Measurements from ENCODE around the gene SLC25A53. TPM values are rescaled to one million over a fixed set of nuclear protein-coding genes. Genes with fewer than 3 reads are reported as not detected.
A peak's percentile ranks its signal among the peaks of the same experiment; 100 is the strongest.

SLC25A53 gene
- total and polyA plus RNA-seq, 8 donors, result 3.0 to 5.8 (median 4.0) TPM

GRCh38 chrX:104172788-104173187 is 16.0 kb upstream of the SLC25A53 start:
- 70 to 80% methylated on average over 2 of the region's 2 CpGs for WGBS, 2 donors
- intact Hi-C loops (cut with DNase I), result no loop called here
- ATAC-seq (no peak), DNase-seq (no peak), FAIRE-seq (no peak)
- H3K27ac ChIP-seq, result no peak overlapping the region
- H3K4me1 ChIP-seq, result peaks cover 0 to 13% (median 0%) of the 10 kb centered on the region in 3 donors
- no peaks in the 10 kb centered on the region for H3K9me3 ChIP-seq
- no peak overlapping the region for H3K4me3 ChIP-seq
- no peaks in the 10 kb centered on the region for H3K36me3 ChIP-seq
- TF ChIP-seq, protein P1, sequence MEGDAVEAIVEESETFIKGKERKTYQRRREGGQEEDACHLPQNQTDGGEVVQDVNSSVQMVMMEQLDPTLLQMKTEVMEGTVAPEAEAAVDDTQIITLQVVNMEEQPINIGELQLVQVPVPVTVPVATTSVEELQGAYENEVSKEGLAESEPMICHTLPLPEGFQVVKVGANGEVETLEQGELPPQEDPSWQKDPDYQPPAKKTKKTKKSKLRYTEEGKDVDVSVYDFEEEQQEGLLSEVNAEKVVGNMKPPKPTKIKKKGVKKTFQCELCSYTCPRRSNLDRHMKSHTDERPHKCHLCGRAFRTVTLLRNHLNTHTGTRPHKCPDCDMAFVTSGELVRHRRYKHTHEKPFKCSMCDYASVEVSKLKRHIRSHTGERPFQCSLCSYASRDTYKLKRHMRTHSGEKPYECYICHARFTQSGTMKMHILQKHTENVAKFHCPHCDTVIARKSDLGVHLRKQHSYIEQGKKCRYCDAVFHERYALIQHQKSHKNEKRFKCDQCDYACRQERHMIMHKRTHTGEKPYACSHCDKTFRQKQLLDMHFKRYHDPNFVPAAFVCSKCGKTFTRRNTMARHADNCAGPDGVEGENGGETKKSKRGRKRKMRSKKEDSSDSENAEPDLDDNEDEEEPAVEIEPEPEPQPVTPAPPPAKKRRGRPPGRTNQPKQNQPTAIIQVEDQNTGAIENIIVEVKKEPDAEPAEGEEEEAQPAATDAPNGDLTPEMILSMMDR (IDR thresholded peaks at IDR 0.05), result no peak
- no peaks in the 10 kb centered on the region for H3K27me3 ChIP-seq

- intact Hi-C loops (cut with DNase I), result no loop called here
- TF ChIP-seq, protein P1 (IDR thresholded peaks at IDR 0.05), result no peak
- no peak for ATAC-seq
Measured at GRCh38 chrX:104172121-104172520, 15.3 kb upstream of the SLC25A53 start.

DNA sequence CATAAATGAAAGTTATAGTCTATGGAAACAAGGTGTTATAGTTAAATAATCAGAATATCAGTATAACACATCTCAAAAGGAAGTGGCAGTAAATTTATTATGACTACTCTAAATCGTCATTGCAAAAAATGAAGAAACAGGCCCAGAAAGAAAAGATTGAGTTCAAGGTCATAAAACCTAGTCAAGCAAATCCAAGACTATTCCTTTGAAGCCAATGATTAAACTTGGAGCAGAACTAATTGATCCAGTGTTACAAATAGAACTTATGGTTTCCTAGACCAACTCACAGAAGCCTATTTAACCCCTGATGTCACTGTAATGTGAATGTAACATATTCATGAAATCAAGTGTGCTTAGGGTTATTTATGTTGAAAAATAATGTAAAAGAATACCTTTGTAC is 11.3 kb upstream of the SLC25A53 start:
- peak; percentile 59 for FAIRE-seq
- intact Hi-C loops (cut with DNase I), result no loop called here
- TF ChIP-seq, protein P1 (IDR thresholded peaks at IDR 0.05), result no peak
- no peaks in the 10 kb centered on the region for H3K9me3 ChIP-seq
- peaks cover 0 to 13% (median 4%) of the 10 kb centered on the region in 3 donors for H3K4me1 ChIP-seq
- no peak overlapping the region for H3K4me3 ChIP-seq
- WGBS, 2 donors, result 0 to 14% methylated on average over 1 of the region's 1 CpG
- no peak overlapping the region for H3K27ac ChIP-seq
- no peaks in the 10 kb centered on the region for H3K36me3 ChIP-seq
- ATAC-seq, result no peak
- no peak for DNase-seq
- no peaks in the 10 kb centered on the region for H3K27me3 ChIP-seq

More at GRCh38 chrX:104172121-104172520, 15.3 kb upstream of the SLC25A53 start:
- FAIRE-seq (no peak), DNase-seq (no peak)
- WGBS, 2 donors, result 61 to 65% methylated on average over 6 of the region's 6 CpGs
- no peak overlapping the region for H3K4me3 ChIP-seq
- H3K4me1 ChIP-seq, result peaks cover 0 to 13% (median 0%) of the 10 kb centered on the region in 3 donors
- H3K27me3 ChIP-seq, result no peaks in the 10 kb centered on the region
- no peaks in the 10 kb centered on the region for H3K36me3 ChIP-seq
- no peak overlapping the region for H3K27ac ChIP-seq
- H3K9me3 ChIP-seq, result no peaks in the 10 kb centered on the region

DNA sequence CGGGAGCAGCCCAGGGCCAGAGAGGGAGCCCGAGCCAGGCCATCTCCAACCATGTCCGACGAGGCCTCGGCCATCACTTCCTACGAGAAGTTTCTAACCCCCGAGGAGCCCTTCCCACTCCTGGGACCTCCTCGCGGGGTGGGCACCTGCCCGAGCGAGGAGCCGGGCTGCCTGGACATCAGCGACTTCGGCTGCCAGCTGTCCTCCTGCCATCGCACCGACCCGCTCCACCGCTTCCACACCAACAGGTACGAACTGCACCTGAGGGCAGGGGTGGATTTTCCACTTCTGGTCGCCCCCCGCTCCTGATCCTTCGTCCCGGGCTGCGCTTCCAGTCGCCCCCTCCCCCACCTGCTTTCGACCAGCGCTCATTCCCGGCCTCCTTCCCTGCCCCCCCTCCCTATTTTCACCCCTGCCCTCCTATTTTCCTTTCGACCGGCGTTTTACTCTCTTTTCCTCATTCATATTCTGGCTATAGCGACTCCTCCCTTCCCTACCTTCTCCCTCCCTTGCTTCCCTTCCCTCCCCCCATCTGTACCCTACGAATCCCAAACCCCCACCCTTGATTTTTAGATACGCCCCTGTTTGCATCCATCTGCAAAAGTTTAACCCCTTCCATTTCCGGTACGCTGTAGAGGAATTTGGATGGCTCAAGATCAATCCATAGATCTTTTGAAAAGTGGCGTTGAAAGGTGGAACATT is 10.1 kb upstream of the SLC25A53 start:
- peak in 3 of 4 donors; percentile 6 to 9 (median 8) for ATAC-seq
- H3K4me1 ChIP-seq, result peaks cover 0 to 13% (median 4%) of the 10 kb centered on the region in 3 donors

More for the DNA sequence above, 10.1 kb upstream of the SLC25A53 start:
- Histone ChIP-seq H3K36me3 (no peaks in the 10 kb centered on the region), H3K27ac (peak overlapping the region; percentile 65 to 80 (median 72)), H3K27me3 (no peaks in the 10 kb centered on the region), H3K9me3 (no peaks in the 10 kb centered on the region), H3K4me3 (peak overlapping the region; percentile 55 to 64 (median 57))
- WGBS, 2 donors, result 0 to 34% methylated on average over 36 to 37 of the region's 37 CpGs
- intact Hi-C loops (cut with DNase I), result no loop called here
- TF ChIP-seq, protein P1 (IDR thresholded peaks at IDR 0.05), result no peak
- DNase-seq (peak in 1 of 6 donors; percentile 74), FAIRE-seq (no peak)

Measured in pancreas (tissue), 10 donors.